Activated gamma-delta T cell (primary cell): ENCODE measurements around the gene SLCO1B1.

Experiments used
- DNase-seq: peaks from one replicate; lab custom pipeline; 2025; lab: John Stamatoyannopoulos, UW

SLCO1B1 gene

DNA sequence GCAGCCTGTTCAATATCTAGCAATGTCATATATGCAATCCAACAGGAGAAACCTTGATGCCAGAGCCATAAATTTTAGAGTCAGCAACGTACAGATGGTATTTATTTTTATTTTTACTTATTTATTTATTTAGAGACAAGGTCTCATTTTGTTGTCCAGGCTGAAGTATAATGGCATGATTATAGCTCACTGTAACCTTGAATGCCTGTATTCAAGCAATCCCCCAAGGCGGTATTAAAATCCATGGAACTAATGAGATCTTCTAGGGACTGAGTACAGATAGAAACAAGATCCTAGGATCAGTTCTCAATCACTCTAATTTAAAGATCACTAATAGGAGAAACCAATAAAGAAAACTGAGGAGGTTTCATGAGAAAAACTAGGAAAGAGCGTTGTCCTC is 89.3 kb downstream of the SLCO1B1 start:
- no peak for DNase-seq

DNA sequence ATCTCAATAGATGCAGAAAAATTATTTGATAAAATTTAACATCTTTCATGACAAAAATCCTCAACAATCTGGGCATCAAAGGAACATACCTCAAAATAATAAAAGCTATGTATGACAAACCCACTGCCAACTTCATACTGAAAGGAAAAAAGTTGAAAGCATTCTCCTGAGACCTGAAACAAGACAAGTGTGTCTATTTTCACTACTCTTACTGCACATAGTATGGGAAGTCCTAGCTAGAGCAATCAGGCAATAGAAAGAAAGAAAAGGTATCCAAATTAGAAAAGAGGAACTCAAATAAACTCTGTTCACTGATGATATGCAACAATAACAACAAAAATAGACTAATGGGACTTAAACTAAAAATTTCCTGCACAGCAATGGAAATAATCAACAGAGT is 90.1 kb downstream of the SLCO1B1 start:
- no peak for DNase-seq

DNA sequence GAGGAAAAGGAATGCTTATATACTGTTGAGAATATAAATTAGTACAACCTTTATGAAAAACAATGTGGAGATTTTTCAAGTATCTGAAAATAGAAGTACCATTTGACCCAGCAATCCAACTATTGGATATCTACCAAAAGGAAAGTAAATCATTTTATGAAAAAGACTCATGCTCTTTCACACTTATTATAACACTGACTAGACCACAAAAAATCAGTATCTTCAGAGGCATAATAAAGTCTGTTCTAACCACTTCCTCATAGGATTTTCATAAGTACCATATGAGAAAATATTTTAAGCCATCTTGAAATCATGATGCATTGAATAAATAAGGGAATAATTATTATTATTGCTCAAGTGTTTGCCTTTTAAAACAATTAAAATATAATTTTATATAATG is 90.8 kb downstream of the SLCO1B1 start:
- no peak for DNase-seq

DNA sequence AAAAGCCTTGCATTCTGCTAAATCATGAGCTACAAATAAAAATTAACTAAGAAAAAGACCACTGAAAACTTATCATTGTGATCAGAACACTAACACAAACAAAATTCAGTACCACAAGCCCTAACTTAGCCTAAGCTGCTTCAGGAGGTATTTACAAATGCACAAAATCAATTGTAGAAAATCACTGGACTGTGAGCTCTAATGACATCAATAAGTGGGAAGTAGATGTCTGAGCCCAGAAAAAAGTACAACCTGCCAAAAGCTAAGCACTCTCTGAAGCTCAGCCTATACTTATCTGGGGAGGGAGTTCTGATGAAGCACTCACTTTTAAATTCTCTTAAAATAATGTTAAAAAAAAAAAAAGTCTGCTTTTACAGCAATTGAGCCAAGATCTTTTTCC is 92.9 kb downstream of the SLCO1B1 start:
- DNase-seq = no peak

DNA sequence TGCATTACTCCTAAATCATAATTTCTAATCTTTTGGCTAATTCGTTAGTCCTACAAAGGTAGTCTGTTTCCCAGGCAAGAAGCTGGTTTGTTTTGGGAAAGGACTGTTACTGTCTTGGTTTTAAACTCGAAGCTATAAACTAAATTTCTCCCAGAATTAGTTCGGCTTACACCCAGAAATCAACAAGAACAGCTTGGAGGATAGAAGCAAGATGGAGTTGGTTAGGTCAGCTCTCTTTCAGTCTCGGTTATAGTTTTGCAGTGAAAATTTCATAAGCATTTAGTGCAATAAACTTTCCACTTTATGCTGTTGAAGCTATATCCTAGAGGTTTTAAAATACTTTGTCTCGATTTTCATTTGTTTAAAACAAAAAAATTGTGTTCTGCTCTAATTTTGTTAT is 103.4 kb downstream of the SLCO1B1 start:
- DNase-seq = no peak

- no peak for DNase-seq
Measured at GRCh38 chr12:21239866-21240265, 108.9 kb downstream of the SLCO1B1 start.

- DNase-seq = no peak
Measured at GRCh38 chr12:21248679-21249078, 117.7 kb downstream of the SLCO1B1 start.

DNA sequence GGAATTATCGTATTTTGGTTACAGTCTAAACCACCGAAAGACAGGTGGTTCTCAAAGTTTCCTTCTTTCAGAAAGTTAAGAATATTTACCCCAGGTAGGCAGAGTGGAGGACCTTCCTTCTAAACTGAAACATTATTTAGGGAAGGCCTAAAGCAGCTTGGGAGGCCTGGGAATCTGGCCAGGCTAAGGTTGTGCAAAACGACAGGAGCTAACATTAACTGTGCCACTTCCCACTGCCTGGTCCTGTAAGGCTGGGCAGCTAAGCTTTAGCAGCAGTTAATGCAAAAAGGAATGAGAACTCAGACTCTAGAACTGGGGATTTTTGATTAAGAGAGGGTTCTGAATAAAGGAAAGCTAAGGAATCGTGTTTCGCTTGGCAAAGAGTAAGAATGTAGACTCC is 121.1 kb downstream of the SLCO1B1 start:
- no peak for DNase-seq

DNA sequence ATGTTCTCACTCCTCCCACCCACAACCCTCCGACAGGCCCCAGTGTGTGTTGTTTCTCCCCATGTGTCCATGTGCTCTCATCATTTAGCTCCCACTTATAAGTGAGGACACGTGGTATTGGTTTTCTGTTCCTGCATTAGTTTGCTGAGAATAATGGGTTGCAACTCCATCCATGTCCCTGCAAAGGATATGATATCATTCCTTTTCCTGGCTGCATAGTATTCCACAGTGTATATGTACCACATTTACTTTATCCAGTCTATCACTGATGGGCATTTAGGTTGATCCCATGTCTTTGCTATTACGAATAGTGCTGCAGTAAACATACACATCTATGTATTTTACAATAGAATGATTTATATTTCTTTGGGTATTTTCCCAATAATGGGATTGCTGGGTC is 126.2 kb downstream of the SLCO1B1 start:
- DNase-seq = no peak

DNA sequence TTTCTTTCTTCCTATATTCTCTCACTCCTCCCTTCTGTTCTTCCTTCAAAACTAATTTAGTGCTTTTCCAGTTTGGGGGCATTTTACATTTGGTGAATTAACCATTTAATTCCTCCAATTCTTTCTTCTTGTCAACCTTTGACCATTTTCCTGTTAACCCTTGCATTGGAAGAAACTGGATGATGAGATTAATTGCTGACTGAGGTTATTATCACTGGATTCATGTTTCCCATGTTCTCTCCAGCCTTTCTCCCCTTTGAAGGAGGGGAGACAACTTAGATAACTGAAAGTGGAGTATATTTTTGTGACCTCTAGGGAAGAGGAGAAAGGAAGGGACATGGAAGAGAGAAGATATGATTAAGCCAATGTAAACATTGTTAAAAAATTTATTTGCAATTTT is 133.2 kb downstream of the SLCO1B1 start:
- DNase-seq = no peak

DNA sequence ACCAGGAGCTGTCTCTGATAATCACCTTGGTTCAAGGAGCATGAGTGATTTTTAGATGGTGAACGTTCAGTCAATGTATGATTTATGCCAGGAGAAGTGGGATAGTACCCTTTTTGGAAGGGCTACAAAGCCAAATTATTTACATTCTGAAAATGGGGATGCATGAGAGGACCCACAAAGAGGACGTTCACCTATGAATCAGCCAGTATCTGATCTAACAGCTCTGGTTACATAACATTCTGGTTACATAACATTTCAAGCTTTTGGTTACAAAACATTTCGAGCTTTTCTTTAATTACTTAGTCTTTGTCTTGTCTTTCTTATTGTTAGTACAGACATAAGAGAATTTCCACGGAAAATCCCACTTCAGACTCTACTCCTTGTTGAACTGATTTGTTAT is 134.9 kb downstream of the SLCO1B1 start:
- DNase-seq = no peak

GRCh38 chr12:21276826-21277225 is 145.8 kb downstream of the SLCO1B1 start:
- DNase-seq = no peak
